ENCODE data around the gene PCGF2.

DNA sequence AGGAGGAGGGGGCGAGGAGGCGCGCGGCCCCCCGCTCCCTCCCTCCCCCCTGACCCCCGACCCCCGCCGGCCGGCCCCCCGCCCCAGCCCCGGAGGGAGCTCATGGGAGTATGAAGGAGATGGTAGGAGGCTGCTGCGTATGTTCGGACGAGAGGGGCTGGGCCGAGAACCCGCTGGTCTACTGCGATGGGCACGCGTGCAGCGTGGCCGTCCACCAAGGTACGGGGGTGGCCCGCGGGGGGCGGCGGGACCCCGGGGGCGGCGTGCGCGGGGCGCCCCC, 42.7 kb downstream of the PCGF2 start:
- TF ChIP-seq ELF1 (tag; IDR thresholded peaks at IDR 0.05) (no peak), ZNF274 (IDR thresholded peaks at IDR 0.05; ENCODE audit: borderline replicate concordance, low read depth, low read length) (no peak), SIN3A (IDR thresholded peaks at IDR 0.05; ENCODE audit: borderline replicate concordance in 2 of 2, control insufficient read depth in 1 of 2, low read depth in 2 of 2, low read length in 2 of 2) (no peak), ZNF57 (CRISPR knock-in tag; IDR thresholded peaks at IDR 0.05) (no peak), SAFB2 (IDR thresholded peaks at IDR 0.05; ENCODE audit: borderline replicate concordance, low read depth, low read length, severe bottlenecking) (no peak), PHF20 (IDR thresholded peaks at IDR 0.05; ENCODE audit: partially characterized antibody) (no peak), NCOR1 (IDR thresholded peaks at IDR 0.05) (no peak), TAF15 (IDR thresholded peaks at IDR 0.05; ENCODE audit: low read depth, low read length) (no peak)
- TF ChIP-seq, protein P1, sequence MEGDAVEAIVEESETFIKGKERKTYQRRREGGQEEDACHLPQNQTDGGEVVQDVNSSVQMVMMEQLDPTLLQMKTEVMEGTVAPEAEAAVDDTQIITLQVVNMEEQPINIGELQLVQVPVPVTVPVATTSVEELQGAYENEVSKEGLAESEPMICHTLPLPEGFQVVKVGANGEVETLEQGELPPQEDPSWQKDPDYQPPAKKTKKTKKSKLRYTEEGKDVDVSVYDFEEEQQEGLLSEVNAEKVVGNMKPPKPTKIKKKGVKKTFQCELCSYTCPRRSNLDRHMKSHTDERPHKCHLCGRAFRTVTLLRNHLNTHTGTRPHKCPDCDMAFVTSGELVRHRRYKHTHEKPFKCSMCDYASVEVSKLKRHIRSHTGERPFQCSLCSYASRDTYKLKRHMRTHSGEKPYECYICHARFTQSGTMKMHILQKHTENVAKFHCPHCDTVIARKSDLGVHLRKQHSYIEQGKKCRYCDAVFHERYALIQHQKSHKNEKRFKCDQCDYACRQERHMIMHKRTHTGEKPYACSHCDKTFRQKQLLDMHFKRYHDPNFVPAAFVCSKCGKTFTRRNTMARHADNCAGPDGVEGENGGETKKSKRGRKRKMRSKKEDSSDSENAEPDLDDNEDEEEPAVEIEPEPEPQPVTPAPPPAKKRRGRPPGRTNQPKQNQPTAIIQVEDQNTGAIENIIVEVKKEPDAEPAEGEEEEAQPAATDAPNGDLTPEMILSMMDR (IDR thresholded peaks at IDR 0.05 in 2 of 3, conservative IDR thresholded peaks at IDR 0.05 in 1 of 3; ENCODE audit: insufficient read depth in 2 of 3, low read depth in 1 of 3, low read length in 3 of 3): no peak

All from K562 (cell line).